Neural cell (in vitro differentiated cells): Measurements from ENCODE around the gene LCN2. TPM values are rescaled to one million over a fixed set of nuclear protein-coding genes. Genes with fewer than 3 reads are reported as not detected.

Experiments
- H2AFZ ChIP-seq: fragments of 200-600, 300-800 bp; sonication (generic), shearing (Covaris generic); 2 replicates; pipeline ENCODE4 v1.6.0; 2014; ENCODE audit warnings: low read depth, mild to moderate bottlenecking, antibody characterized with exemption, low read length, moderate library complexity
- H3F3A ChIP-seq: fragments of 200-600 bp; shearing (Covaris generic); 2 replicates; pipeline ENCODE4 v1.6.1; 2016; ENCODE audit warnings: mild to moderate bottlenecking, moderate library complexity, mixed read lengths, antibody characterized with exemption, low read length; ENCODE audit not compliant: insufficient read depth, poor library complexity, severe bottlenecking
- H3K27ac ChIP-seq: fragments of 200-600, 300-800 bp; sonication (generic), shearing (Covaris generic); 2 replicates; pipeline ENCODE4 v1.5.1; 2014; ENCODE audit warnings: mild to moderate bottlenecking, low read length, moderate library complexity
- H3K27me3 ChIP-seq: fragments of 300-800, 200-600 bp; sonication (generic), shearing (Covaris generic); 2 replicates; pipeline ENCODE4 v1.6.0; 2014; ENCODE audit warnings: mild to moderate bottlenecking, low read depth, low read length, moderate library complexity; ENCODE audit not compliant: insufficient read depth
- H3K36me3 ChIP-seq: fragments of 300-800, 200-600 bp; sonication (generic), shearing (Covaris generic); 2 replicates; pipeline ENCODE4 v1.5.1; 2014; ENCODE audit warnings: mild to moderate bottlenecking, antibody characterized with exemption, low read length, moderate library complexity; ENCODE audit not compliant: insufficient read depth
- H3K4me2 ChIP-seq: fragments of 300-800, 200-600 bp; sonication (generic), shearing (Covaris generic); 2 replicates; pipeline ENCODE4 v1.6.0; 2014; ENCODE audit warnings: mild to moderate bottlenecking, low read length
- H3K4me3 ChIP-seq: fragments of 300-800, 200-600 bp; sonication (generic), shearing (Covaris generic); 2 replicates; pipeline ENCODE4 v1.5.1; 2014; ENCODE audit warnings: mild to moderate bottlenecking, low read length, moderate library complexity
- H3K79me2 ChIP-seq: fragments of 200-600 bp; shearing (Covaris generic); replicated peaks from 2 replicates; pipeline ENCODE4 v1.6.0; 2014; ENCODE audit warnings: mild to moderate bottlenecking, low read length, moderate library complexity; ENCODE audit not compliant: insufficient read depth
- H3K9ac ChIP-seq: fragments of 300-800, 200-600 bp; sonication (generic), shearing (Covaris generic); 2 replicates; pipeline ENCODE4 v1.6.1; 2016; ENCODE audit warnings: mild to moderate bottlenecking, low read length, mixed read lengths
- H3K9me2 ChIP-seq: fragments of 200-600 bp; shearing (Covaris generic); 2 replicates; pipeline ENCODE4 v1.6.1; 2016; ENCODE audit warnings: mild to moderate bottlenecking, low read length, mixed read lengths; ENCODE audit not compliant: insufficient read depth
- H3K9me3 ChIP-seq: fragments of 200-600, 300-800 bp; sonication (generic), shearing (Covaris generic); 2 replicates; pipeline ENCODE4 v1.6.1; 2016; ENCODE audit warnings: mild to moderate bottlenecking, mixed run types, low read length, moderate library complexity, mixed read lengths
- H4K20me1 ChIP-seq: fragments of 200-600 bp; shearing (Covaris generic); 2 replicates; pipeline ENCODE4 v1.6.1; 2016; ENCODE audit warnings: mild to moderate bottlenecking, mixed run types; ENCODE audit not compliant: insufficient read depth
- EP300 ChIP-seq: fragments of 450-650 bp; conservative IDR thresholded peaks from 2 replicates; pipeline ENCODE4 v1.6.1; 2014; ENCODE audit warnings: antibody characterized with exemption, mild to moderate bottlenecking, moderate library complexity; ENCODE audit not compliant: poor library complexity, severe bottlenecking
- EZH2 ChIP-seq: fragments of 200-600, 300-800 bp; shearing (Covaris generic), sonication (generic); IDR thresholded peaks from 2 replicates; pipeline ENCODE4 v1.6.1; 2014; ENCODE audit warnings: antibody characterized with exemption, low read length, borderline replicate concordance, mild to moderate bottlenecking; ENCODE audit not compliant: insufficient read depth, poor library complexity, severe bottlenecking
- MXI1 ChIP-seq: fragments of 450-650 bp; conservative IDR thresholded peaks from 2 replicates; pipeline ENCODE4 v1.6.1; 2014; ENCODE audit warnings: antibody characterized with exemption, mild to moderate bottlenecking; ENCODE audit not compliant: poor library complexity, severe bottlenecking
- POLR2AphosphoS5 ChIP-seq: IDR thresholded peaks from 2 replicates; pipeline ENCODE4 v1.6.1; 2012
- RAD21 ChIP-seq: fragments of 450-650 bp; conservative IDR thresholded peaks from 2 replicates; pipeline ENCODE4 v1.6.1; 2014; ENCODE audit warnings: antibody characterized with exemption, mild to moderate bottlenecking, moderate library complexity
- SMC3 ChIP-seq: fragments of 450-650 bp; conservative IDR thresholded peaks from 2 replicates; pipeline ENCODE4 v1.6.1; 2014; ENCODE audit warnings: antibody characterized with exemption, mild to moderate bottlenecking, moderate library complexity; ENCODE audit not compliant: poor library complexity
- TAF1 ChIP-seq: IDR thresholded peaks from 2 replicates; pipeline ENCODE4 v1.6.1; 2012; ENCODE audit warnings: low read depth
- polyA plus RNA-seq: library from polyadenylated mRNA; depleted of rRNA; stranded (reverse); fragments of >200 nt; gene quantifications from 2 replicates; pipeline ENCODE4 v1.2.3, GENCODE V29; 2014
- TF ChIP-seq, protein P1 (sequence below): IDR thresholded peaks from 2 replicates; pipeline ENCODE4 v1.6.1; 2012; ENCODE audit warnings: borderline replicate concordance
- TF ChIP-seq, protein P2 (sequence below): fragments of 450-650 bp; IDR thresholded peaks from 2 replicates; pipeline ENCODE4 v1.5.1; 2014; ENCODE audit warnings: antibody characterized with exemption, mild to moderate bottlenecking, moderate library complexity; ENCODE audit not compliant: poor library complexity, severe bottlenecking

The LCN2 gene
- polyA plus RNA-seq, 1 donor from 2014 or later, result not detected

DNA sequence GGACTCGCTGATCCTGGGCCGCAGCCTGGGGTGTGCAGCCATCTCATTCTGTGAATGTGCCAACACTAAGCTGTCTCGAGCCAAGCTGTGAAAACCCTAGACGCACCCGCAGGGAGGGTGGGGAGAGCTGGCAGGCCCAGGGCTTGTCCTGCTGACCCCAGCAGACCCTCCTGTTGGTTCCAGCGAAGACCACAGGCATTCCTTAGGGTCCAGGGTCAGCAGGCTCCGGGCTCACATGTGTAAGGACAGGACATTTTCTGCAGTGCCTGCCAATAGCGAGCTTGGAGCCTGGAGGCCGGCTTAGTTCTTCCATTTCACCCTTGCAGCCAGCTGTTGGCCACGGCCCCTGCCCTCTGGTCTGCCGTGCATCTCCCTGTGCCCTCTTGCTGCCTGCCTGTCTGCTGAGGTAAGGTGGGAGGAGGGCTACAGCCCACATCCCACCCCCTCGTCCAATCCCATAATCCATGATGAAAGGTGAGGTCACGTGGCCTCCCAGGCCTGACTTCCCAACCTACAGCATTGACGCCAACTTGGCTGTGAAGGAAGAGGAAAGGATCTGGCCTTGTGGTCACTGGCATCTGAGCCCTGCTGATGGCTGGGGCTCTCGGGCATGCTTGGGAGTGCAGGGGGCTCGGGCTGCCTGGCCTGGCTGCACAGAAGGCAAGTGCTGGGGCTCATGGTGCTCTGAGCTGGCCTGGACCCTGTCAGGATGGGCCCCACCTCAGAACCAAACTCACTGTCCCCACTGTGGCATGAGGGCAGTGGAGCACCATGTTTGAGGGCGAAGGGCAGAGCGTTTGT is 41.6 kb upstream of the LCN2 start:
- no peak overlapping the region for H3K4me3 ChIP-seq
- H3K27me3 ChIP-seq, result no peaks in the 10 kb centered on the region
- H4K20me1 ChIP-seq, result no peaks in the 10 kb centered on the region
- H3K36me3 ChIP-seq, result no peaks in the 10 kb centered on the region
- no peaks in the 10 kb centered on the region for H3F3A ChIP-seq
- no peak overlapping the region for H2AFZ ChIP-seq
- H3K79me2 ChIP-seq, result no peaks in the 10 kb centered on the region
- H3K4me2 ChIP-seq, result no peak overlapping the region
- H3K9me2 ChIP-seq, result no peaks in the 10 kb centered on the region
- H3K27ac ChIP-seq, result no peak overlapping the region
- H3K9ac ChIP-seq, result no peak overlapping the region
- no peak for TF ChIP-seq SMC3
- TF ChIP-seq POLR2AphosphoS5, result no peak
- no peak for TF ChIP-seq EP300
- TF ChIP-seq, protein P1, sequence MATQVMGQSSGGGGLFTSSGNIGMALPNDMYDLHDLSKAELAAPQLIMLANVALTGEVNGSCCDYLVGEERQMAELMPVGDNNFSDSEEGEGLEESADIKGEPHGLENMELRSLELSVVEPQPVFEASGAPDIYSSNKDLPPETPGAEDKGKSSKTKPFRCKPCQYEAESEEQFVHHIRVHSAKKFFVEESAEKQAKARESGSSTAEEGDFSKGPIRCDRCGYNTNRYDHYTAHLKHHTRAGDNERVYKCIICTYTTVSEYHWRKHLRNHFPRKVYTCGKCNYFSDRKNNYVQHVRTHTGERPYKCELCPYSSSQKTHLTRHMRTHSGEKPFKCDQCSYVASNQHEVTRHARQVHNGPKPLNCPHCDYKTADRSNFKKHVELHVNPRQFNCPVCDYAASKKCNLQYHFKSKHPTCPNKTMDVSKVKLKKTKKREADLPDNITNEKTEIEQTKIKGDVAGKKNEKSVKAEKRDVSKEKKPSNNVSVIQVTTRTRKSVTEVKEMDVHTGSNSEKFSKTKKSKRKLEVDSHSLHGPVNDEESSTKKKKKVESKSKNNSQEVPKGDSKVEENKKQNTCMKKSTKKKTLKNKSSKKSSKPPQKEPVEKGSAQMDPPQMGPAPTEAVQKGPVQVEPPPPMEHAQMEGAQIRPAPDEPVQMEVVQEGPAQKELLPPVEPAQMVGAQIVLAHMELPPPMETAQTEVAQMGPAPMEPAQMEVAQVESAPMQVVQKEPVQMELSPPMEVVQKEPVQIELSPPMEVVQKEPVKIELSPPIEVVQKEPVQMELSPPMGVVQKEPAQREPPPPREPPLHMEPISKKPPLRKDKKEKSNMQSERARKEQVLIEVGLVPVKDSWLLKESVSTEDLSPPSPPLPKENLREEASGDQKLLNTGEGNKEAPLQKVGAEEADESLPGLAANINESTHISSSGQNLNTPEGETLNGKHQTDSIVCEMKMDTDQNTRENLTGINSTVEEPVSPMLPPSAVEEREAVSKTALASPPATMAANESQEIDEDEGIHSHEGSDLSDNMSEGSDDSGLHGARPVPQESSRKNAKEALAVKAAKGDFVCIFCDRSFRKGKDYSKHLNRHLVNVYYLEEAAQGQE, result no peak
- no peak for TF ChIP-seq MXI1
- TF ChIP-seq, protein P2, sequence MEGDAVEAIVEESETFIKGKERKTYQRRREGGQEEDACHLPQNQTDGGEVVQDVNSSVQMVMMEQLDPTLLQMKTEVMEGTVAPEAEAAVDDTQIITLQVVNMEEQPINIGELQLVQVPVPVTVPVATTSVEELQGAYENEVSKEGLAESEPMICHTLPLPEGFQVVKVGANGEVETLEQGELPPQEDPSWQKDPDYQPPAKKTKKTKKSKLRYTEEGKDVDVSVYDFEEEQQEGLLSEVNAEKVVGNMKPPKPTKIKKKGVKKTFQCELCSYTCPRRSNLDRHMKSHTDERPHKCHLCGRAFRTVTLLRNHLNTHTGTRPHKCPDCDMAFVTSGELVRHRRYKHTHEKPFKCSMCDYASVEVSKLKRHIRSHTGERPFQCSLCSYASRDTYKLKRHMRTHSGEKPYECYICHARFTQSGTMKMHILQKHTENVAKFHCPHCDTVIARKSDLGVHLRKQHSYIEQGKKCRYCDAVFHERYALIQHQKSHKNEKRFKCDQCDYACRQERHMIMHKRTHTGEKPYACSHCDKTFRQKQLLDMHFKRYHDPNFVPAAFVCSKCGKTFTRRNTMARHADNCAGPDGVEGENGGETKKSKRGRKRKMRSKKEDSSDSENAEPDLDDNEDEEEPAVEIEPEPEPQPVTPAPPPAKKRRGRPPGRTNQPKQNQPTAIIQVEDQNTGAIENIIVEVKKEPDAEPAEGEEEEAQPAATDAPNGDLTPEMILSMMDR, result no peak
- TF ChIP-seq TAF1, result no peak
- no peak for TF ChIP-seq RAD21
- no peak for TF ChIP-seq EZH2
- H3K9me3 ChIP-seq, result no peaks in the 10 kb centered on the region

DNA sequence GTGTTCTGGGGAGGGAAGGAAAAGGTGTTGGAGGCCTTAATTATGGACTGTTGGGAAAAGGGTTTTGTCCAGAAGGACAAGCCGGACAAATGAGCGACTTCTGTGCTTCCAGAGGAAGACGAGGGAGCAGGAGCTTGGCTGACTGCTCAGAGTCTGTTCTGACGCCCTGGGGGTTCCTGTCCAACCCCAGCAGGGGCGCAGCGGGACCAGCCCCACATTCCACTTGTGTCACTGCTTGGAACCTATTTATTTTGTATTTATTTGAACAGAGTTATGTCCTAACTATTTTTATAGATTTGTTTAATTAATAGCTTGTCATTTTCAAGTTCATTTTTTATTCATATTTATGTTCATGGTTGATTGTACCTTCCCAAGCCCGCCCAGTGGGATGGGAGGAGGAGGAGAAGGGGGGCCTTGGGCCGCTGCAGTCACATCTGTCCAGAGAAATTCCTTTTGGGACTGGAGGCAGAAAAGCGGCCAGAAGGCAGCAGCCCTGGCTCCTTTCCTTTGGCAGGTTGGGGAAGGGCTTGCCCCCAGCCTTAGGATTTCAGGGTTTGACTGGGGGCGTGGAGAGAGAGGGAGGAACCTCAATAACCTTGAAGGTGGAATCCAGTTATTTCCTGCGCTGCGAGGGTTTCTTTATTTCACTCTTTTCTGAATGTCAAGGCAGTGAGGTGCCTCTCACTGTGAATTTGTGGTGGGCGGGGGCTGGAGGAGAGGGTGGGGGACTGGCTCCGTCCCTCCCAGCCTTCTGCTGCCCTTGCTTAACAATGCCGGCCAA is 40.8 kb upstream of the LCN2 start:
- Histone ChIP-seq H2AFZ (no peak overlapping the region), H3K27ac (no peak overlapping the region)

More for the DNA sequence above, 40.8 kb upstream of the LCN2 start:
- H3K36me3 ChIP-seq, result no peaks in the 10 kb centered on the region
- no peaks in the 10 kb centered on the region for H3K9me2 ChIP-seq
- no peaks in the 10 kb centered on the region for H3K27me3 ChIP-seq
- TF ChIP-seq MXI1 (no peak), TAF1 (no peak)
- H3K4me2 ChIP-seq, result no peak overlapping the region
- H3K9ac ChIP-seq, result no peak overlapping the region
- no peaks in the 10 kb centered on the region for H3F3A ChIP-seq
- H3K4me3 ChIP-seq, result no peak overlapping the region
- H3K79me2 ChIP-seq, result no peaks in the 10 kb centered on the region
- H3K9me3 ChIP-seq, result no peaks in the 10 kb centered on the region
- H4K20me1 ChIP-seq, result no peaks in the 10 kb centered on the region
